ENCODE measurements around the gene MAN1A1. TPM values are rescaled to one million over a fixed set of nuclear protein-coding genes. Genes with fewer than 3 reads are reported as not detected.

The MAN1A1 gene
- total RNA-seq, 4 donors from 2014 or later, result 210 to 247 (median 229) TPM

GRCh38 chr6:119230160-119230559 lies 119.4 kb downstream of the MAN1A1 start:
- no peak for TF ChIP-seq CTCF (IDR thresholded peaks at IDR 0.05)
- ATAC-seq (ENCODE audit: low FRiP score) (no peak), DNase-seq (ENCODE audit: low spot score) (no peak)

- no peak for TF ChIP-seq CTCF (IDR thresholded peaks at IDR 0.05)
- DNase-seq (ENCODE audit: low spot score), result no peak
- ATAC-seq (ENCODE audit: low FRiP score), result no peak
Measured at GRCh38 chr6:119227377-119227776, 122.2 kb downstream of the MAN1A1 start.

- DNase-seq (ENCODE audit: low spot score) (no peak), ATAC-seq (ENCODE audit: low FRiP score) (no peak)
- no peak for TF ChIP-seq CTCF (IDR thresholded peaks at IDR 0.05)
Measured at GRCh38 chr6:119226089-119226488, 123.5 kb downstream of the MAN1A1 start.

DNA sequence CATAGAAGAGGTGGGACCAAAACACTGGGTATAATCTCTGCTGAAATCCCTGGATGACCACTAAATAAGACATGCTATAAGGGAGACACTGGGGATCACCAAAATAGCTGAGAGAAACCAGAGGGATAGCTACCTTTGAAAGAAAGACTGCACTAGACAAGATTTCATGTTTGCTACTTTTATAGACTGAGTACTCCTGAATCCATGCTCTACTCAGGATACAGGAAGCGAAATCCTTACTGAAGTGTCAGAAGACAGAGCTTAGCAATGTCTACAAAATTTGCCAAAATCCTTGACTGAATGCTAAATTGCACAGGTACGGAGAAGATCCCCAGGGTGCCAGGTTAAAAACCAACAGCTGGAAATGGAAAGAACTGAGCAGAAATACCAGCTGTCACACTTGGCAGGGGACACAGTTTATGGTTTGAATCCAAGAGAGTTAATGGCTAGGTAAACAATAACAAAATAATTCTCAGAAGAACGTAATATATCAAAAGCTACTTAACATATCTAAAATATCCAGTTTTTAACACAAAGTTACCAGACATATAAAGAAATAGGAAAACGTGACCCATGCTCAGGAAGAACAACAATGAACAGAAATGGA lies 125.4 kb downstream of the MAN1A1 start:
- no peak for TF ChIP-seq CTCF (IDR thresholded peaks at IDR 0.05)
- no peak for DNase-seq (ENCODE audit: low spot score)

DNA sequence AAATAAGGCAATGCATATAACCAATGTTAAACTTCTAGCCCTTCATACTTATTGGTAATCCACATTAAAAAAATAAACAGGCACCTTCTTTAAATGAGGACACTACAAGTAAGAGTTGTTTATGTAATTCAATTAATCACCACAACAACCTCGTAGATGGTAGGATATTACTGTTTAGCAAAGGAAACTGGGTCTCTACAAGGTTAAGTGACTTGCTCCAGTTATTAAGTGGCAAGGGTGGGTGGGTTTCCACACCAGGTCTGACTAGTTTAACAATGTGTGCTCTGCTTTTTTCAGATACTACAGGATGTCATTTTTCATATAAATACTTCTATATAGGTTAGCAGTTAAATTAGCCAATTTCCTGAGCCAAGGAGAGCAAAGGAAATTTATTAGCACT lies 129.1 kb downstream of the MAN1A1 start:
- ATAC-seq (ENCODE audit: low FRiP score) (no peak), DNase-seq (ENCODE audit: low spot score) (no peak)
- TF ChIP-seq CTCF (IDR thresholded peaks at IDR 0.05), result no peak

More for the DNA sequence above, 125.4 kb downstream of the MAN1A1 start:
- no peak for ATAC-seq (ENCODE audit: low FRiP score)

- no peak for DNase-seq (ENCODE audit: low spot score)
- no peak for ATAC-seq (ENCODE audit: low FRiP score)
- TF ChIP-seq CTCF (IDR thresholded peaks at IDR 0.05), result no peak
Measured at GRCh38 chr6:119218548-119218947, 131.0 kb downstream of the MAN1A1 start.

- peak; percentile 27 for ATAC-seq (ENCODE audit: low FRiP score)
- TF ChIP-seq CTCF (IDR thresholded peaks at IDR 0.05), result no peak
- no peak for DNase-seq (ENCODE audit: low spot score)
Measured at GRCh38 chr6:119215885-119216590, 133.5 kb downstream of the MAN1A1 start.

Measured in omental fat pad (tissue), 4 donors.